GM12891 (cell line): Measurements from ENCODE around the gene GGT7.

Experiments
- POLR2A ChIP-seq: IDR thresholded peaks from 2 replicates; pipeline ENCODE4 v1.6.1; 2011; ENCODE audit warnings: low read depth, low read length, control low read depth
- POLR2AphosphoS5 ChIP-seq: IDR thresholded peaks from 2 replicates; pipeline ENCODE4 v1.6.1; 2011; ENCODE audit warnings: low read depth, low read length, control low read depth
- SPI1 ChIP-seq: IDR thresholded peaks from 2 replicates; pipeline ENCODE4 v1.6.1; 2011; ENCODE audit warnings: low read depth, low read length, control low read depth
- TAF1 ChIP-seq: IDR thresholded peaks from 2 replicates; pipeline ENCODE4 v1.6.1; 2011; ENCODE audit warnings: low read depth, low read length, control low read depth

- TF ChIP-seq POLR2A (no peak), POLR2AphosphoS5 (no peak), TAF1 (no peak), SPI1 (no peak)
Measured at GRCh38 chr20:34874094-34874654, 1.5 kb upstream of the GGT7 start.
